Type B pancreatic cell (in vitro differentiated cells): ENCODE measurements around the gene CHIA. TPM values are rescaled to one million over a fixed set of nuclear protein-coding genes. Genes with fewer than 3 reads are reported as not detected.

Experiments used
- DNase-seq: peaks from one replicate; pipeline ENCODE4 v3.0.0; 2021; ENCODE audit warnings: mixed read lengths; ENCODE audit not compliant: unreplicated experiment; ENCODE audit errors: extremely low spot score
- H3K27ac Mint-ChIP-seq: 2 replicates; pipeline ENCODE4 v1.8.0; 2021; ENCODE audit warnings: mild to moderate bottlenecking, mixed read lengths
- H3K27me3 Mint-ChIP-seq: 2 replicates; pipeline ENCODE4 v1.8.0; 2021; ENCODE audit warnings: mixed read lengths
- H3K36me3 Mint-ChIP-seq: 2 replicates; pipeline ENCODE4 v1.8.0; 2021; ENCODE audit warnings: mixed read lengths
- H3K4me1 Mint-ChIP-seq: one replicate; pipeline ENCODE4 v1.8.0; 2021; ENCODE audit warnings: mixed read lengths; ENCODE audit not compliant: unreplicated experiment
- H3K4me3 Mint-ChIP-seq: 2 replicates; pipeline ENCODE4 v1.8.0; 2021; ENCODE audit warnings: mild to moderate bottlenecking, mixed read lengths
- H3K9me3 Mint-ChIP-seq: 2 replicates; pipeline ENCODE4 v1.8.0; 2021; ENCODE audit warnings: mixed read lengths
- total RNA-seq: library from RNA; stranded (reverse); gene quantifications from 2 replicates; pipeline ENCODE4 v1.2.1, GENCODE V29; 2021; ENCODE audit warnings: low replicate concordance
- TF ChIP-seq, protein P1 (sequence below): fragments of 200-600 bp; sonication (generic); conservative IDR thresholded peaks from 2 replicates; pipeline ENCODE4 v1.5.0; 2021; ENCODE audit warnings: antibody characterized with exemption, mild to moderate bottlenecking

The CHIA gene
- total RNA-seq, 1 donor from 2014 or later: 1.9 TPM

DNA sequence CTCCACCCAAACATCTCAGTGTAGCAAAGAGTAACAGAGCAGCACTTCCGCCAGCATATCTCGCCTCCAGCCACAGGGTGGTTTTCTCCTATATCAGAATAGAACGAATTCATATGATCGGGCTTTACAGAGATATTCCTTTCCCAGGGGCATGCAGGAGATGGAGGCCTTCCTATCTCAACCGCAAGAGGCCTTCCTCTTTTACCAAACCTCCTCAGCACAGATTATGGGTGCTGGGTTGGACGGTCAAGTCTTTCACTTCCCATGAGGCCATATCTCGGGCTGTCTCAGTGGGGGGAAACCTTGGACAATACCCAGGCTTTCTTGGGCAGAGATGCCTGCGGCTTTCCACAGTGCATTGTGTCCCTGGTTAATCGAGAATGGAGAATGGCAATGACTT is 71.1 kb downstream of the CHIA start:
- H3K4me1 Mint-ChIP-seq: peaks cover 5% of the 10 kb centered on the region
- no peaks in the 10 kb centered on the region for H3K9me3 Mint-ChIP-seq
- H3K27me3 Mint-ChIP-seq: peaks cover 3% of the 10 kb centered on the region
- no peaks in the 10 kb centered on the region for H3K36me3 Mint-ChIP-seq
- TF ChIP-seq, protein P1, sequence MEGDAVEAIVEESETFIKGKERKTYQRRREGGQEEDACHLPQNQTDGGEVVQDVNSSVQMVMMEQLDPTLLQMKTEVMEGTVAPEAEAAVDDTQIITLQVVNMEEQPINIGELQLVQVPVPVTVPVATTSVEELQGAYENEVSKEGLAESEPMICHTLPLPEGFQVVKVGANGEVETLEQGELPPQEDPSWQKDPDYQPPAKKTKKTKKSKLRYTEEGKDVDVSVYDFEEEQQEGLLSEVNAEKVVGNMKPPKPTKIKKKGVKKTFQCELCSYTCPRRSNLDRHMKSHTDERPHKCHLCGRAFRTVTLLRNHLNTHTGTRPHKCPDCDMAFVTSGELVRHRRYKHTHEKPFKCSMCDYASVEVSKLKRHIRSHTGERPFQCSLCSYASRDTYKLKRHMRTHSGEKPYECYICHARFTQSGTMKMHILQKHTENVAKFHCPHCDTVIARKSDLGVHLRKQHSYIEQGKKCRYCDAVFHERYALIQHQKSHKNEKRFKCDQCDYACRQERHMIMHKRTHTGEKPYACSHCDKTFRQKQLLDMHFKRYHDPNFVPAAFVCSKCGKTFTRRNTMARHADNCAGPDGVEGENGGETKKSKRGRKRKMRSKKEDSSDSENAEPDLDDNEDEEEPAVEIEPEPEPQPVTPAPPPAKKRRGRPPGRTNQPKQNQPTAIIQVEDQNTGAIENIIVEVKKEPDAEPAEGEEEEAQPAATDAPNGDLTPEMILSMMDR: no peak
- H3K27ac Mint-ChIP-seq: no peak overlapping the region
- no peak overlapping the region for H3K4me3 Mint-ChIP-seq
- DNase-seq: no peak

DNA sequence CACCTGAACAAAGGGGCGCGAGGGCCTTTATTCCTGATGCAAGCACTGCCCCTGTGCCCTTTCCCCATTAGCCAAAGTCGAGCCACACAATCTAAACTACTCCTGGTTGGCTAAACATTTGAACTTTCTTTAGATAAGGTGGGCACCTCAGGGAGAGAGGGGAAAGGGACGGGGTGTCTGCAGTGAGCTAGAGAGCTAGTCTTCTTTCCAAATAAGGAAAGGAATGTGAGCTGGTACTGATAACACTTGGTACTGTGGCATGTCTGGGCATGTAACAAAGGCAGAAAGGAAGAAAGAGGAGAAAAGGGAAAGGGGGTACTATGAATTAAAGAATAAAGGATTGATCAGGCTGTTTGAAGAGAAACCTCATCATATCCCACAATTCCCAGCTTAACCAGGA is 74.0 kb downstream of the CHIA start:
- Mint-ChIP-seq H3K36me3 (no peaks in the 10 kb centered on the region), H3K4me1 (peaks cover 5% of the 10 kb centered on the region), H3K27ac (peak overlapping the region; percentile 53), H3K27me3 (peaks cover 6% of the 10 kb centered on the region), H3K9me3 (no peaks in the 10 kb centered on the region), H3K4me3 (no peak overlapping the region)
- no peak for DNase-seq
- TF ChIP-seq, protein P1: no peak

DNA sequence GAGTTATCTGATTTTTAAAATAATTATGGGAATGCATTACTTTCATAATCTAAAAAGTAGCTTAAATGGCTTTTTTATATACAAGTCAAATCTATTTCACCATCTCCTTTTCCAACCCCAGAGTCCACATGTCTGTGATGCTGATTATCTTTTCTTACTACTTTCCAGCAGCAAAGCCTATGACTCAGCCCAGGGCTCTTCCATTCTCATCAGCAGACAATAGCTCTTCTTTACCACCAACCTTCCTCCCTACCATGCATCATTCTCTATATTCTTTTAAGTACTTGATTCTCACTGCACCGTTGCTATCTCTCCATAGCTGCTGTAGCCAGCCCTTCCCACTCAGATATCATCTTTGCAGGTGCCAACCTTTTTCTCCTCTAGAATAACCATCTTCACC is 75.6 kb downstream of the CHIA start:
- DNase-seq: no peak
- H3K9me3 Mint-ChIP-seq: no peaks in the 10 kb centered on the region
- H3K27me3 Mint-ChIP-seq: peaks cover 8% of the 10 kb centered on the region
- TF ChIP-seq, protein P1: no peak
- peaks cover 5% of the 10 kb centered on the region for H3K4me1 Mint-ChIP-seq
- H3K4me3 Mint-ChIP-seq: no peak overlapping the region
- peak overlapping the region; percentile 33 for H3K27ac Mint-ChIP-seq
- H3K36me3 Mint-ChIP-seq: no peaks in the 10 kb centered on the region

DNA sequence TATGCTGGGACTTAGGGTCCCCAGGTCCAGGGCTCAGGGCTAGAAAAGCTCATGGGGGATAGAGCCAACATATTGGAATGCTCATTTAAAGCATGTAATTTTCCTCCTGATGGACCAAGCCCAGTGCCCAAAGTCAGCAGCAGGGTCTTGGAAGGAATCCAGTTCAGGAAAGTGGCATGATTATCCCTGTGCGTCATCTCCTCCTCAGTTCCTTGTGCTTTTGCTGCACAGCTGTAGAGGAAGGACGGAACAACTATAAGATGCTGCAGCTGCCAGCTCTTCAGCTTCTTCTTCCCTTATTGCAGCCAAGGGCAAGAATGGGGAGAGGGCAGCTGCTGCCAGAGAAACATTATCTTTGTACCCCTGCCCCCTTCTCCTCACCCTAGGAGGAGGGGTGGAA is 78.5 kb downstream of the CHIA start:
- TF ChIP-seq, protein P1: no peak
- Mint-ChIP-seq H3K4me1 (peaks cover 5% of the 10 kb centered on the region), H3K27me3 (peaks cover 8% of the 10 kb centered on the region), H3K9me3 (no peaks in the 10 kb centered on the region), H3K36me3 (no peaks in the 10 kb centered on the region), H3K27ac (no peak overlapping the region), H3K4me3 (no peak overlapping the region)
- DNase-seq: no peak

DNA sequence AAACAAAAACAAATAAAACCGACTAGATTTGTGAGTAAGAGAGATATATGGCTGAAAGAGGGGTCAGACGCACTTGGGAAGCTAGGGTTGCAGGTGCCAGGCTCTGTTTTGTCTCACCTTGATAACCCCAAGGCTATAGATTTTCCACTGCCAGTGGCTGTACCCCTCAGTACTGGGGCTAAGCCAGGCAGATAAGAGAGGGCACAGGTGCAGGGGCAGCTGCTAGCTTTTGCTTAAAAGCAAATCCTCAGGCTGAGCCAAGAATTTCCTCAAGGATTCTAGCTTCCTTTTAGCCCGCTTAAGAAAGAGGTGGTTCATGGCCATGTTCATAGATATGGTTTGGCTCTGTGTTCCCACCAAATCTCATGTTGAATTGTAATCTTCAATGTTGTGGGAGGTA is 79.0 kb downstream of the CHIA start:
- DNase-seq: no peak
- Mint-ChIP-seq H3K27ac (no peak overlapping the region), H3K4me3 (no peak overlapping the region), H3K4me1 (peaks cover 4% of the 10 kb centered on the region), H3K36me3 (no peaks in the 10 kb centered on the region), H3K27me3 (peaks cover 8% of the 10 kb centered on the region), H3K9me3 (no peaks in the 10 kb centered on the region)
- TF ChIP-seq, protein P1: no peak

Other genes with a start within 250 kb of the CHIA start
- gene DRAM2, start 150.8 kb upstream of the CHIA start, total RNA-seq: 42.6 and 61.3 TPM in 2 replicates
- gene CEPT1, start 150.6 kb upstream of the CHIA start, total RNA-seq: 41.0 and 45.1 TPM in 2 replicates
- 6.3 and 12.7 TPM in 2 replicates for gene DENND2D, start 90.2 kb upstream of the CHIA start, total RNA-seq
- 0.72 and 3.4 TPM in 2 replicates for gene CHI3L2, start 63.1 kb upstream of the CHIA start, total RNA-seq
- 1.8 and 3.0 TPM in 2 replicates for gene OVGP1, start 136.9 kb downstream of the CHIA start, total RNA-seq
- 33.0 and 42.8 TPM in 2 replicates for gene WDR77, start 158.4 kb downstream of the CHIA start, total RNA-seq
- gene ATP5PB, start 158.6 kb downstream of the CHIA start, total RNA-seq: 242 and 272 TPM in 2 replicates
- 0.95 and 2.1 TPM in 2 replicates for gene C1orf162, start 183.1 kb downstream of the CHIA start, total RNA-seq
- gene ADORA3, start 212.8 kb downstream of the CHIA start, total RNA-seq: not detected in 2 replicates
- not detected in 2 replicates for gene TMIGD3, start 212.8 kb downstream of the CHIA start, total RNA-seq